Endodermal cell (in vitro differentiated cells): ENCODE results near the gene BMP8B. TPM values are rescaled to one million over a fixed set of nuclear protein-coding genes. Genes with fewer than 3 reads are reported as not detected.
A peak's percentile ranks its signal among the peaks of the same experiment; 100 is the strongest.
"Not testable (repeated sequence)": the region's sequence is repeated elsewhere in the genome, so short reads cannot be mapped to it uniquely, and the experiment has no call there.

Source experiments
- DNase-seq: peaks from one replicate; pipeline ENCODE4 v3.0.0-alpha.2; 2017
- H3K27ac ChIP-seq: 2 replicates; pipeline ENCODE4 v1.5.1; 2013; ENCODE audit warnings: mild to moderate bottlenecking, low read depth, low read length, moderate library complexity
- H3K27me3 ChIP-seq: 2 replicates; pipeline ENCODE4 v1.6.1; 2013; ENCODE audit warnings: mild to moderate bottlenecking, low read length, moderate library complexity; ENCODE audit not compliant: insufficient read depth, control insufficient read depth, poor library complexity, severe bottlenecking
- H3K36me3 ChIP-seq: 2 replicates; pipeline ENCODE4 v1.7.0; 2013; ENCODE audit warnings: mild to moderate bottlenecking, low read length, moderate library complexity; ENCODE audit not compliant: control insufficient read depth, insufficient read depth
- H3K4me1 ChIP-seq: one replicate; pipeline ENCODE4 v1.7.0; 2013; ENCODE audit warnings: low read length; ENCODE audit not compliant: control insufficient read depth, insufficient read depth
- H3K4me3 ChIP-seq: 2 replicates; pipeline ENCODE4 v1.5.1; 2013; ENCODE audit warnings: mild to moderate bottlenecking, low read length, moderate library complexity
- H3K9ac ChIP-seq: 2 replicates; pipeline ENCODE4 v1.6.1; 2013; ENCODE audit warnings: mild to moderate bottlenecking, low read length, moderate library complexity; ENCODE audit not compliant: poor library complexity, severe bottlenecking; ENCODE audit errors: extremely low read depth
- H3K9me3 ChIP-seq: 2 replicates; pipeline ENCODE4 v1.6.1; 2013; ENCODE audit warnings: mild to moderate bottlenecking, low read length, moderate library complexity; ENCODE audit not compliant: control insufficient read depth
- H3K27ac Mint-ChIP-seq: 2 replicates; pipeline ENCODE4 v1.8.0; 2020; ENCODE audit warnings: mixed read lengths
- H3K27me3 Mint-ChIP-seq: 2 replicates; pipeline ENCODE4 v1.8.0; 2021; ENCODE audit warnings: mild to moderate bottlenecking, mixed read lengths; ENCODE audit not compliant: insufficient read depth
- H3K36me3 Mint-ChIP-seq: 2 replicates; pipeline ENCODE4 v1.8.0; 2020; ENCODE audit warnings: low read depth, mixed read lengths
- H3K4me1 Mint-ChIP-seq: 2 replicates; pipeline ENCODE4 v1.8.0; 2020; ENCODE audit warnings: mixed read lengths
- H3K4me3 Mint-ChIP-seq: 2 replicates; pipeline ENCODE4 v1.8.0; 2020; ENCODE audit warnings: mild to moderate bottlenecking, moderate library complexity, mixed read lengths
- H3K9me3 Mint-ChIP-seq: 2 replicates; pipeline ENCODE4 v1.8.0; 2020; ENCODE audit warnings: mild to moderate bottlenecking, mixed read lengths
- WGBS, 2 experiments: methylation state at CpG; one replicate each; pipeline versions ENCODE4 v1.1.5 to v1.1.7; 2013; ENCODE audit warnings: missing lambda C conversion rate in 2 of 2, mixed read lengths in 1 of 2; ENCODE audit not compliant: insufficient coverage in 1 of 2, insufficient read length in 1 of 2; 5-methylcytosine and 5-hydroxymethylcytosine counted together
- total RNA-seq, 2 donors: library from RNA; stranded (reverse); fragmentation: NEBNext Ultra II Directional in 1 of 2; extraction: Animal tissue kit (Norgen Biotek cat#: 25700) in 1 of 2; gene quantifications; 2 replicates in 1 of 2; 3 replicates in 1 of 2; pipeline ENCODE4 v1.2.1, GENCODE V29; 2021
- TF ChIP-seq, protein P1 (sequence below): fragments of 200-600 bp; sonication (generic); conservative IDR thresholded peaks from 2 replicates; pipeline ENCODE4 v1.5.0; 2021; ENCODE audit warnings: antibody characterized with exemption, mild to moderate bottlenecking

BMP8B gene
- total RNA-seq, 2 donors from 2014 or later = 0.13 to 0.29 TPM

DNA sequence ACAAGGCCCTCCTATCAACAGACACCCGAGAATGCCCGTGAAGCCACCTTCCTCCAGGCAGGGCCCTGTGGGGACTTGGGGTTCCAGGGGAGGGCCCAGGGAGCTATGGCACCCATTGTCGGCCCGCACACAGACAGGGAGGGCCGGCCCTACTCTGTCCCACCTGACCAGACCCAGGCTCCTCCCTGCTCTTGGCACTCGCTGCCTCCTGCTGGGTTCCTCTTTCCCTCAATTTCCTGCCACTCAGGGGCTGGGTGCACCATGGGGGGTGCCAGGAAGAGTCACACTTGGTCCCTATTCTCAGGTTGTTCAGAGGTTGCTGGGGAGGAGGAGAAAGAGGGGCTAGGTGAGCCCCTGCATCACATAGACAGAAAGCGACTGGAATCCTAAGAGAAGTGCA lies 9.5 kb downstream of the BMP8B start:
- H3K27ac Mint-ChIP-seq = no peak overlapping the region
- no peaks in the 10 kb centered on the region for H3K4me1 Mint-ChIP-seq
- H3K9ac ChIP-seq = no peak overlapping the region
- no peaks in the 10 kb centered on the region for H3K4me1 ChIP-seq
- 75 to 89% methylated on average over 1 to 7 of the region's 7 CpGs for WGBS, 2 experiments
- H3K27me3 Mint-ChIP-seq = peaks cover 71% of the 10 kb centered on the region
- H3K4me3 ChIP-seq = no peak overlapping the region
- DNase-seq = peak; percentile 59
- no peaks in the 10 kb centered on the region for H3K9me3 ChIP-seq
- H3K36me3 Mint-ChIP-seq = no peaks in the 10 kb centered on the region
- no peaks in the 10 kb centered on the region for H3K36me3 ChIP-seq
- TF ChIP-seq, protein P1, sequence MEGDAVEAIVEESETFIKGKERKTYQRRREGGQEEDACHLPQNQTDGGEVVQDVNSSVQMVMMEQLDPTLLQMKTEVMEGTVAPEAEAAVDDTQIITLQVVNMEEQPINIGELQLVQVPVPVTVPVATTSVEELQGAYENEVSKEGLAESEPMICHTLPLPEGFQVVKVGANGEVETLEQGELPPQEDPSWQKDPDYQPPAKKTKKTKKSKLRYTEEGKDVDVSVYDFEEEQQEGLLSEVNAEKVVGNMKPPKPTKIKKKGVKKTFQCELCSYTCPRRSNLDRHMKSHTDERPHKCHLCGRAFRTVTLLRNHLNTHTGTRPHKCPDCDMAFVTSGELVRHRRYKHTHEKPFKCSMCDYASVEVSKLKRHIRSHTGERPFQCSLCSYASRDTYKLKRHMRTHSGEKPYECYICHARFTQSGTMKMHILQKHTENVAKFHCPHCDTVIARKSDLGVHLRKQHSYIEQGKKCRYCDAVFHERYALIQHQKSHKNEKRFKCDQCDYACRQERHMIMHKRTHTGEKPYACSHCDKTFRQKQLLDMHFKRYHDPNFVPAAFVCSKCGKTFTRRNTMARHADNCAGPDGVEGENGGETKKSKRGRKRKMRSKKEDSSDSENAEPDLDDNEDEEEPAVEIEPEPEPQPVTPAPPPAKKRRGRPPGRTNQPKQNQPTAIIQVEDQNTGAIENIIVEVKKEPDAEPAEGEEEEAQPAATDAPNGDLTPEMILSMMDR = no peak
- no peaks in the 10 kb centered on the region for H3K9me3 Mint-ChIP-seq
- no peak overlapping the region for H3K4me3 Mint-ChIP-seq
- H3K27ac ChIP-seq = no peak overlapping the region
- peaks cover 47% of the 10 kb centered on the region for H3K27me3 ChIP-seq

- not testable (repeated sequence) for H3K4me1 ChIP-seq, H3K27ac Mint-ChIP-seq, H3K4me3 Mint-ChIP-seq, H3K4me3 ChIP-seq, H3K27ac ChIP-seq, H3K9me3 ChIP-seq, H3K4me1 Mint-ChIP-seq, H3K36me3 ChIP-seq, H3K9ac ChIP-seq, H3K36me3 Mint-ChIP-seq, DNase-seq, H3K9me3 Mint-ChIP-seq
- WGBS, 2 experiments = 92 to 95% methylated on average over 3 to 10 of the region's 12 CpGs
- H3K27me3 ChIP-seq = peaks cover 42% of the 10 kb centered on the region
- peaks cover 65% of the 10 kb centered on the region for H3K27me3 Mint-ChIP-seq
Observed at GRCh38 chr1:39778463-39779099, 10.1 kb downstream of the BMP8B start.

GRCh38 chr1:39777896-39778295 lies 10.8 kb downstream of the BMP8B start:
- H3K27ac ChIP-seq, H3K4me1 ChIP-seq, H3K9me3 ChIP-seq, H3K4me1 Mint-ChIP-seq, H3K4me3 Mint-ChIP-seq, H3K4me3 ChIP-seq, H3K27ac Mint-ChIP-seq, H3K36me3 ChIP-seq, H3K9me3 Mint-ChIP-seq, DNase-seq, H3K36me3 Mint-ChIP-seq, H3K9ac ChIP-seq: not testable (repeated sequence)
- peaks cover 35% of the 10 kb centered on the region for H3K27me3 ChIP-seq
- 97 to 98% methylated on average over 8 to 13 of the region's 17 CpGs for WGBS, 2 experiments
- H3K27me3 Mint-ChIP-seq = peaks cover 58% of the 10 kb centered on the region

DNA sequence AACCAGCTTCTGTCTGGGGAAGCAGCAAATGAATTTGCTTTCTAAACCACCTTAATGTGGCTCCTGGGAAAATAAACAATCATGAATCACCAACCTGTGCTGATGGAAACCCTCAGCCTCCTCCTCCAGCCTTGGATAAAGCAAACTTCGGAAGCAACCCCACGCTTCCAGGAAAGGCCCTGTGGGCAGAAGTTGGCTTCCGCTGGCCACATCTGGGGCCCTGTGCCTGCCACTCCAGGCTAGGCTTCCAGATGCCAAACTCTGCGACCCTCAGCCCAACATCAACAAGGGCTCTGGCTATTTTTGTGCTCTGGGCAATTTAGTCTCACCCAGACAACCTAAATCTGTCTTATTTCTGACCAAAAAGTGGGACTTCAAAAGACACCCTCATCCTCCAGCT lies 11.4 kb downstream of the BMP8B start:
- no peaks in the 10 kb centered on the region for H3K9me3 ChIP-seq
- no peak overlapping the region for H3K4me3 ChIP-seq
- DNase-seq = no peak
- no peaks in the 10 kb centered on the region for H3K4me1 ChIP-seq
- H3K4me3 Mint-ChIP-seq = no peak overlapping the region
- no peaks in the 10 kb centered on the region for H3K36me3 Mint-ChIP-seq
- H3K27ac Mint-ChIP-seq = no peak overlapping the region
- no peak overlapping the region for H3K27ac ChIP-seq
- 88 to 96% methylated on average over 4 of the region's 4 CpGs for WGBS, 2 experiments
- TF ChIP-seq, protein P1 = no peak
- H3K36me3 ChIP-seq = no peaks in the 10 kb centered on the region
- H3K4me1 Mint-ChIP-seq = no peaks in the 10 kb centered on the region
- H3K9ac ChIP-seq = no peak overlapping the region
- H3K27me3 Mint-ChIP-seq = peaks cover 52% of the 10 kb centered on the region
- peaks cover 32% of the 10 kb centered on the region for H3K27me3 ChIP-seq
- H3K9me3 Mint-ChIP-seq = no peaks in the 10 kb centered on the region
